ENCODE measurements around the gene GPRASP2.
A peak's percentile ranks its signal among the peaks of the same experiment; 100 is the strongest.
"Not testable (repeated sequence)": the region's sequence is repeated elsewhere in the genome, so short reads cannot be mapped to it uniquely, and the experiment has no call there.

Gene GPRASP2

GRCh38 chrX:102712216-102712966, at the start of gene GPRASP2:
Gene GPRASP2 (plus strand): TSS chrX:102712448. CDS start chrX:102714870, 2,422 bp downstream.
- peak; percentile 58 for DNase-seq

- DNase-seq = not testable (repeated sequence)
Measured at GRCh38 chrX:102663820-102664219, 48.4 kb upstream of the GPRASP2 start.

- not testable (repeated sequence) for DNase-seq
Measured at GRCh38 chrX:102667034-102667433, 45.2 kb upstream of the GPRASP2 start.

- no peak for DNase-seq
Measured at GRCh38 chrX:102669526-102669925, 42.7 kb upstream of the GPRASP2 start.

GRCh38 chrX:102672856-102673255, 39.4 kb upstream of the GPRASP2 start:
- DNase-seq = no peak

- DNase-seq = not testable (repeated sequence)
Measured at GRCh38 chrX:102677479-102677878, 34.8 kb upstream of the GPRASP2 start.

- no peak for DNase-seq
Measured at GRCh38 chrX:102684772-102685520, 27.3 kb upstream of the GPRASP2 start.

- no peak for DNase-seq
Measured at GRCh38 chrX:102694749-102695148, 17.5 kb upstream of the GPRASP2 start.

GRCh38 chrX:102696306-102696705, 15.9 kb upstream of the GPRASP2 start:
- DNase-seq = no peak

- no peak for DNase-seq
Measured at GRCh38 chrX:102697494-102697893, 14.8 kb upstream of the GPRASP2 start.

GRCh38 chrX:102708900-102709299, 3.3 kb upstream of the GPRASP2 start:
- no peak for DNase-seq

- no peak for DNase-seq
Measured at GRCh38 chrX:102711872-102712215, 404 bp upstream of the GPRASP2 start.

- DNase-seq = peak; percentile 59
Measured at GRCh38 chrX:102712981-102713625, 855 bp downstream of the GPRASP2 start.

GRCh38 chrX:102714994-102715393, 2.7 kb downstream of the GPRASP2 start:
- no peak for DNase-seq

- no peak for DNase-seq
Measured at GRCh38 chrX:102715967-102716366, 3.7 kb downstream of the GPRASP2 start.

- no peak for DNase-seq
Measured at GRCh38 chrX:102720237-102721168, 8.3 kb downstream of the GPRASP2 start, which contains the start of gene GPRASP3. Gene GPRASP3 (plus strand): TSS chrX:102720743. CDS start chrX:102748996, 28,253 bp downstream.

GRCh38 chrX:102721169-102721506, 8.9 kb downstream of the GPRASP2 start:
- not testable (repeated sequence) for DNase-seq

GRCh38 chrX:102723456-102723855, 11.2 kb downstream of the GPRASP2 start:
- DNase-seq = no peak

- no peak for DNase-seq
Measured at GRCh38 chrX:102727761-102728160, 15.5 kb downstream of the GPRASP2 start.

GRCh38 chrX:102728646-102729045, 16.4 kb downstream of the GPRASP2 start:
- DNase-seq = no peak

GRCh38 chrX:102739657-102740056, 27.4 kb downstream of the GPRASP2 start:
- no peak for DNase-seq

GRCh38 chrX:102744307-102744706, 32.1 kb downstream of the GPRASP2 start:
- no peak for DNase-seq

GRCh38 chrX:102745513-102745856, 33.2 kb downstream of the GPRASP2 start:
- DNase-seq = no peak

Data from islet precursor cell (in vitro differentiated cells).